ENCODE data around the gene UBE2I. TPM values are rescaled to one million over a fixed set of nuclear protein-coding genes. Genes with fewer than 3 reads are reported as not detected.

UBE2I gene
- total RNA-seq, 1 experiment from 2014 or later, result 261 TPM

GRCh38 chr16:1286513-1287094 lies 22.8 kb upstream of the UBE2I start:
- intact Hi-C loops (cut with micrococcal nuclease; ENCODE audit: unreplicated experiment), result no loop called here
- Mint-ChIP-seq H3K36me3 (ENCODE audit: insufficient read depth, unreplicated experiment) (no peaks in the 10 kb centered on the region), H3K4me3 (ENCODE audit: low read depth, unreplicated experiment) (no peak overlapping the region), H3K4me1 (ENCODE audit: low read depth, unreplicated experiment) (peaks cover 5% of the 10 kb centered on the region), H3K9me3 (ENCODE audit: low read depth, unreplicated experiment) (no peaks in the 10 kb centered on the region), H3K27ac (ENCODE audit: unreplicated experiment) (no peak overlapping the region), H3K27me3 (ENCODE audit: unreplicated experiment) (peaks cover 94% of the 10 kb centered on the region)
- CTCF ChIA-PET, result no interaction called here
- DNase-seq, result no peak
- TF ChIP-seq, protein P1, sequence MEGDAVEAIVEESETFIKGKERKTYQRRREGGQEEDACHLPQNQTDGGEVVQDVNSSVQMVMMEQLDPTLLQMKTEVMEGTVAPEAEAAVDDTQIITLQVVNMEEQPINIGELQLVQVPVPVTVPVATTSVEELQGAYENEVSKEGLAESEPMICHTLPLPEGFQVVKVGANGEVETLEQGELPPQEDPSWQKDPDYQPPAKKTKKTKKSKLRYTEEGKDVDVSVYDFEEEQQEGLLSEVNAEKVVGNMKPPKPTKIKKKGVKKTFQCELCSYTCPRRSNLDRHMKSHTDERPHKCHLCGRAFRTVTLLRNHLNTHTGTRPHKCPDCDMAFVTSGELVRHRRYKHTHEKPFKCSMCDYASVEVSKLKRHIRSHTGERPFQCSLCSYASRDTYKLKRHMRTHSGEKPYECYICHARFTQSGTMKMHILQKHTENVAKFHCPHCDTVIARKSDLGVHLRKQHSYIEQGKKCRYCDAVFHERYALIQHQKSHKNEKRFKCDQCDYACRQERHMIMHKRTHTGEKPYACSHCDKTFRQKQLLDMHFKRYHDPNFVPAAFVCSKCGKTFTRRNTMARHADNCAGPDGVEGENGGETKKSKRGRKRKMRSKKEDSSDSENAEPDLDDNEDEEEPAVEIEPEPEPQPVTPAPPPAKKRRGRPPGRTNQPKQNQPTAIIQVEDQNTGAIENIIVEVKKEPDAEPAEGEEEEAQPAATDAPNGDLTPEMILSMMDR (IDR thresholded peaks at IDR 0.05; ENCODE audit: unreplicated experiment), result no peak
- BruUV-seq (replicated peaks), result no TSS peak

DNA sequence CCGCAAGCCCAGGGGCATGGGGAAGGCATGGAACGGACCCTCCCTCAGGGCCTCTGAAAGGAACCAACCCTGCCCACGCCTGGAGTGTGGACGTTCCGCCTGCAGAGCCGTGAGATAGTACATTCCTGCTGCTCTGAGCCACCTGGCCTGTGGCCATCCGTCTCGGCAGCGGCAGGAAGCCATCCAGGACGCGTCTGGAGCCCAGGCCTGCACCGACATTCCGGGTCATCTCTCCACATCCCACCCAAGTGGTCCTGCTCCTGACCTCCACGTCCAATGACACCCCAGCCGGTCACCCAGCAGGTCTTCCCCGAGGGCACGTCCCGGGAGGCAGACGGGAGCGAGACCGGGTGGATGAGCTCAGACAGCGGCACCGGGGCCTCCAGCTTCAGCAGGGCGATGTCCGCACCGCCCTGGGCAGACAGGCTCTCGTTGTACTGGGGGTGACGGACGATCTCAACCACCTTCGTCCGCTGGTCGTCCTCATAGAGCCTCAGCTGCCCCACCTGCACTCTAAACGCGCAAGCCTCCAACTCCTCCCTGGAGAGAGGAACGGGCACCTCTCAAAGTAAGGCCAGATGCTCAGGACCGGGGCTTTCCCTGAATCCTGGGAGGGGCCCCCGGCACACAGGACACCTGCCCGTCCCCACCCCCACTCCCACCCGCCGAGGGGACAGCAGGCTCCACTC lies 21.3 kb upstream of the UBE2I start:
- TF ChIP-seq, protein P1 (IDR thresholded peaks at IDR 0.05; ENCODE audit: unreplicated experiment), result no peak
- no peak for DNase-seq
- H3K4me3 Mint-ChIP-seq (ENCODE audit: low read depth, unreplicated experiment), result no peak overlapping the region

GRCh38 chr16:1288813-1289476 lies 20.5 kb upstream of the UBE2I start:
- peaks cover 78% of the 10 kb centered on the region for H3K27me3 Mint-ChIP-seq (ENCODE audit: unreplicated experiment)
- TF ChIP-seq, protein P1 (IDR thresholded peaks at IDR 0.05; ENCODE audit: unreplicated experiment), result no peak
- no peak overlapping the region for H3K4me3 Mint-ChIP-seq (ENCODE audit: low read depth, unreplicated experiment)

More for the DNA sequence above, 21.3 kb upstream of the UBE2I start:
- Mint-ChIP-seq H3K4me1 (ENCODE audit: low read depth, unreplicated experiment) (peaks cover 11% of the 10 kb centered on the region), H3K36me3 (ENCODE audit: insufficient read depth, unreplicated experiment) (no peaks in the 10 kb centered on the region), H3K27ac (ENCODE audit: unreplicated experiment) (no peak overlapping the region), H3K9me3 (ENCODE audit: low read depth, unreplicated experiment) (no peaks in the 10 kb centered on the region), H3K27me3 (ENCODE audit: unreplicated experiment) (peaks cover 87% of the 10 kb centered on the region)
- CTCF ChIA-PET, result interaction anchor here (0.8 kb wide), 1 partner anchor 311 kb away, joined by 3 read pairs; no protein-coding TSS in a partner anchor
- intact Hi-C loops (cut with micrococcal nuclease; ENCODE audit: unreplicated experiment), result no loop called here
- BruUV-seq (replicated peaks), result no TSS peak

DNA sequence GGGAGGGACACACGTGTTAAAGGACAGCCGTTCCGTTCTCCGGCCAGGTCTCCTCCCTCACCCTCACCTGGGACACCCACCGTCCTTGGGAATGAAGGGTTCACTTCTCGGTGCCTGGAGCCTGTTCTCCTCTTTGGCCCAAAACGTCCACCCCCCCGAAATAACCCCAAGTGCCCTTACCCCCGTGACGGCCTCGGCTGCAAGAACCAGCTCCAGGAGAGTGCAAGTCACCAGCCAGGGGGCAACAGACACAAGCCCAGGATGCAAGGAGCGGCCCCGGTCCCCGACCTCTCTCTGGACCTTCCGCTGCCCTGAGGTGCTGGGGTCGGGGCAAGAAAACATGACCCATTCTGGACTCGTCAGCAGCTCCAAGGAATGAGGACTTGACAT lies 20.0 kb upstream of the UBE2I start:
- H3K27ac Mint-ChIP-seq (ENCODE audit: unreplicated experiment), result no peak overlapping the region
- peaks cover 5% of the 10 kb centered on the region for H3K36me3 Mint-ChIP-seq (ENCODE audit: insufficient read depth, unreplicated experiment)
- no peak overlapping the region for H3K4me3 Mint-ChIP-seq (ENCODE audit: low read depth, unreplicated experiment)
- intact Hi-C loops (cut with micrococcal nuclease; ENCODE audit: unreplicated experiment), result no loop called here
- TF ChIP-seq, protein P1 (IDR thresholded peaks at IDR 0.05; ENCODE audit: unreplicated experiment), result no peak
- CTCF ChIA-PET, result interaction anchor here (0.6 kb wide), 1 partner anchor 108 kb away, joined by 5 read pairs; no protein-coding TSS in a partner anchor
- BruUV-seq (replicated peaks), result no TSS peak
- H3K9me3 Mint-ChIP-seq (ENCODE audit: low read depth, unreplicated experiment), result no peaks in the 10 kb centered on the region
- peaks cover 21% of the 10 kb centered on the region for H3K4me1 Mint-ChIP-seq (ENCODE audit: low read depth, unreplicated experiment)
- DNase-seq, result no peak
- H3K27me3 Mint-ChIP-seq (ENCODE audit: unreplicated experiment), result peaks cover 73% of the 10 kb centered on the region

More at GRCh38 chr16:1288813-1289476, 20.5 kb upstream of the UBE2I start:
- BruUV-seq (replicated peaks), result no TSS peak
- peaks cover 2% of the 10 kb centered on the region for H3K36me3 Mint-ChIP-seq (ENCODE audit: insufficient read depth, unreplicated experiment)
- H3K27ac Mint-ChIP-seq (ENCODE audit: unreplicated experiment), result no peak overlapping the region
- no peaks in the 10 kb centered on the region for H3K9me3 Mint-ChIP-seq (ENCODE audit: low read depth, unreplicated experiment)
- intact Hi-C loops (cut with micrococcal nuclease; ENCODE audit: unreplicated experiment), result no loop called here
- no peak for DNase-seq
- peaks cover 16% of the 10 kb centered on the region for H3K4me1 Mint-ChIP-seq (ENCODE audit: low read depth, unreplicated experiment)
- CTCF ChIA-PET, result no interaction called here

Measured in Calu3 (cell line).